Activated CD4-positive, alpha-beta T cell treated with anti-CD3 and anti-CD28 coated beads for 4 hours (primary cell): ENCODE measurements around the gene MGAT3.
"Not testable (repeated sequence)": the region's sequence is repeated elsewhere in the genome, so short reads cannot be mapped to it uniquely, and the experiment has no call there.

ENCODE experiments used
- DNase-seq, 2 donors: peaks; one replicate each; pipeline ENCODE4 v3.0.0-alpha.2; 2020

The MGAT3 gene

DNA sequence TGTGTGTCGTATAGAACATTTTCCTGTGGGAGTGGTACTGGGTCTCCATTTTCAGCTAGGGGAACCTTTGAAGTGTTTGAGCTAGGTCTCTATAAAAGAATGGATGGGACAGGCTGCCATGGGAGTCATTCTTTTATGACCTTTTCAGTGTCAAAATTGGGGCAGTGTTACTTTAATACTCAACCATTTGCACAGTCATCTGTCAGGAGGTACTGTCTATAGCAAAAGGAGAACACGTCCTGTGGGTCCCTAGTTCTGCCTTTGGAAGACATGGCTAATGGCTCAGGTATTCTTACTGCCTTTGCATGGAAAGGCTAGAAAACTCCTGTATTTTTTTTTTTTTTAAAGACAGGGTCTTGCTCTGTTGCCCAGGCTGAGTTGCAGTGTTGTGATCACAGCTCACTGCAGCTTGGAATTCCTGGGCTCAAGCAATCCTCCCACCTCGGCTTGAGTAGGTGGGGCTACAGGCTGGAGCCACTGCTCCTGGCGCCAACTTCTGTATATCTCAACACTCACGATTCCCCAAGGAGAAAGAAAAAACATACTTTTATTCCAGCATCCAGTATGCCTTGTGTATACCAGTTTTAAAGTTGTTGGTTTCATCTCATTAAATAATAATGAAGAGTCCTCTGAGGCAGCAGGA, 61.5 kb downstream of the MGAT3 start:
- no peak for DNase-seq

- no peak for DNase-seq
These were observed 62.3 kb downstream of the MGAT3 start for GRCh38 chr22:39518996-39519680.

- DNase-seq, result peak in 1 of 2 donors; percentile 98
These were observed 62.9 kb downstream of the MGAT3 start for GRCh38 chr22:39519681-39520225.

- DNase-seq, result peak; percentile 93 to 96
These were observed 63.7 kb downstream of the MGAT3 start, which contains the start of gene ATF4 for GRCh38 chr22:39520226-39521105. TSS of gene ATF4 (plus strand) at chr22:39520562. CDS start at chr22:39521446, 884 bp downstream.

DNA sequence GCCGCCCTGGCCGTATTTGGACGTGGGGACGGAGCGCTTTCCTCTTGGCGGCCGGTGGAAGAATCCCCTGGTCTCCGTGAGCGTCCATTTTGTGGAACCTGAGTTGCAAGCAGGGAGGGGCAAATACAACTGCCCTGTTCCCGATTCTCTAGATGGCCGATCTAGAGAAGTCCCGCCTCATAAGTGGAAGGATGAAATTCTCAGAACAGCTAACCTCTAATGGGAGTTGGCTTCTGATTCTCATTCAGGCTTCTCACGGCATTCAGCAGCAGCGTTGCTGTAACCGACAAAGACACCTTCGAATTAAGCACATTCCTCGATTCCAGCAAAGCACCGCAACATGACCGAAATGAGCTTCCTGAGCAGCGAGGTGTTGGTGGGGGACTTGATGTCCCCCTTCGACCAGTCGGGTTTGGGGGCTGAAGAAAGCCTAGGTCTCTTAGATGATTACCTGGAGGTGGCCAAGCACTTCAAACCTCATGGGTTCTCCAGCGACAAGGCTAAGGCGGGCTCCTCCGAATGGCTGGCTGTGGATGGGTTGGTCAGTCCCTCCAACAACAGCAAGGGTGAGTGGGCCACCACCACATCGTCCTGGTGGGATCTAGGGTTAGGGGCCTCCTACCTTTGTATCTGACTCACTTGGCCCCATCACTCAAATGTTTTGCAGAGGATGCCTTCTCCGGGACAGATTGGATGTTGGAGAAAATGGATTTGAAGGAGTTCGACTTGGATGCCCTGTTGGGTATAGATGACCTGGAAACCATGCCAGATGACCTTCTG, 64.5 kb downstream of the MGAT3 start:
- not testable (repeated sequence) for DNase-seq

- DNase-seq, result not testable (repeated sequence)
These were observed 65.3 kb downstream of the MGAT3 start for GRCh38 chr22:39522091-39522490.

- DNase-seq, result no peak
These were observed 65.9 kb downstream of the MGAT3 start for GRCh38 chr22:39522567-39523300.

DNA sequence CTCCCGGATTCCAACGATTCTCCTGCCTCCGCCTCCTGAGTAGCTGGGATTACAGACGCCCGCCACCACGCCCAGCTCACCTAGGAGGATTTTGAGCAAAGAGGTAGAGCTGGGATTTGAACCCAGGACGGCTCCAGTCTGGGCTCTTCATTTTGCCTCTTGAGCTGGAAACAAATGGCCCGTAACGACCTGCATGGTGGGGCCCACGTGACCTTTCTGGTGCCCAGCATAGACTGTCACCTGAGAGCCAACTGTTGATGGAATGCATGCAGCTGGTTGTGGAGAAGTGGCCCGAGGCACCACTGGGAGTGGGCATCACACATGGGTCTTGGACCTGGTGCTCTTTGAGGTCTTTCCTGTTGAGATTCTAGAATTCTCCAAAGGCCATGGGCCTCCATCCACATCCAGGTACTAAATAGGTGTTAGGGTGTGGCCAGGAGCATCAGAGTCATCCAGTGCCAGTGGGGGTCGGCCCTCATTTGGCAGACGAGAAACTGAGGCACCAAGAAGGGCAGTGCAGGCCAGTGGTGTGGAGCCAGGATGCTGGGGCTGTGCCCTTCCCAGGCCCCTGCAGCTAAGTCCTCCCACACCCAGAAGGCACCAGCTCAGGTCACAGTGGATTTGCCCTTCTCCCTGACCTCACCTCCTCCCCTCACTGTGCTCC, 67.4 kb downstream of the MGAT3 start:
- DNase-seq, result no peak

GRCh38 chr22:39524753-39525657, 68.2 kb downstream of the MGAT3 start:
- no peak for DNase-seq

- DNase-seq, result no peak
These were observed 68.8 kb downstream of the MGAT3 start for GRCh38 chr22:39525658-39525975.

DNA sequence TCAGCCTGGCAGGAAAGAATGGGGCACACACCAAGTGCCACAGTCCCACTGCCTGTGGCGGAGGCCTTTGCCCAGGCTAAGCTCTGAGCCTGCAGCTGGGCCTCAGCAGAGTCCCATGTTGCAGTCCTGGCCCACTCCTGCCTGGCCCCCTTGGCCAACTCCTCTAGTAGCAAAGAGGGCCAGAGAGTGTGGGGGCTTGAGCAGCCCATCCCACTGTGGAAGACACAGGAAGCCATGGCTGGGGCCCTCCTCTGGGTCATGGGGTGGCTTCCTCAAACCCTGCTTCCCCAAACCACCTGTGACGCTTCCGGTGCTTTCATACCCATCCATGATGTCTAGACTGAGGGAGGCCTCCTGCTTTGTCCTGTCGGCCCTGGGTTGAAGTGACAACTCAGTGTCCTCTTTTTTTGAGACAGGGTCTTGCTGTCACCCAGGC, 69.9 kb downstream of the MGAT3 start:
- no peak for DNase-seq

DNA sequence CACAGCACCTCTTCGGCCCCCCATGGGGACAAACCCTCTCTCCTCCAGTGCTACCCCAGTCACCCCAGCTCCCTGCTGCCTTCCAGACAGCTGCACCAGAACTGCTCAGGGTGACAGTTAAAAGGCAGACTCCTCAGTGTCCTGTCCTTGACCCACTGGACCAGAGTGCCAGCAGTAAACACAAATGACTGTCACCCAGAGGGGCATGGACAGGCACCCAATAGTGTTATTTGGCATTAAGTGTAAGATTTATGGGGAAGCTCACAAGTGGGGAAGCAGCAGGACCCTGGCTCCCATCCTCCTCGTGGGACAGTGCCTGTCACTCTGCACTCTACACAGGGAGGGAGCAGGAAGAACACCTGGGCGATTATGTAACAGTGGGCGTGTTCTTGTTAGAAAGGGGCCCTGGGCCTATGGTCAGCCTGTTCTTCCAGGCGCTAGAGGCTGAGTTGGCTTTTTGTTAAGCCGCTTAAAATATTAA, 70.7 kb downstream of the MGAT3 start:
- DNase-seq, result no peak

- DNase-seq, result no peak
These were observed 71.4 kb downstream of the MGAT3 start for GRCh38 chr22:39528080-39528661.

GRCh38 chr22:39528681-39529486, 72.1 kb downstream of the MGAT3 start:
- DNase-seq, result peak; percentile 84 to 86

GRCh38 chr22:39529487-39529851, 72.7 kb downstream of the MGAT3 start:
- DNase-seq, result no peak

GRCh38 chr22:39530116-39530515, 73.3 kb downstream of the MGAT3 start:
- no peak for DNase-seq

DNA sequence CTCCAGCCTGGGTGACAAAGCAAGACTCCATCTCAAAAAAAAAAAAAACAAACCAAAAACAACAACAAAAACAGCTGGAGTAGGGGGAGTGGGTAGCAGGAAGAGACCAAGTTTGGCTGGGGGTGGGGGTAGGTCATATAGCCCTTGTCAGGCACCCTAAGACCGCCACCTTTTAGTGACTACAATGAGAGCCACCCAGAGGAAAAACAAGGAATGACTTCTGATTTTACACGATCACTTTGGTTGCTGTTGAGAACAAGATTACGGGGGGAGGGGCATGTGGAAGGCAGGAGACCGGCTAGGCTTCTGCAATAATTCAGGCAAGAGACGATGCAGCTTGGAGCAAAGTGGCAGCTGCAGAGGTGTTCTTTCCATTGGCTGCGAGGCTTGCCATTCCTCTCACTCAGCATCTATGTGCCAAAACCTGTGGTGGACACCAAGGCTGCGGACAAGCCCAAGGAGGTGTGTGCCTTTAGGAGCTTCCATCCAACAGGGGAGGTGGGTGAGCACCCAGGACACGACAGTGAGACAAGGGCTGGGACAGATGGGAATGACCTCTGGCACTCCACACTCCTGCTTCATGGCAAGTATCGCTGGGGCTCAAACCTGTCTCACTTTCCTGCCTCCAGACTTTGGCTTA, 74.0 kb downstream of the MGAT3 start:
- DNase-seq, result no peak
